GM19438 (cell line): ENCODE data around the gene FYTTD1.

ENCODE experiments used
- ATAC-seq: cut with Tn5 transposase; IDR thresholded peaks from one replicate; pipeline ENCODE4 v1.9.1; 2021; ENCODE audit warnings: low read depth; ENCODE audit not compliant: unreplicated experiment

Gene FYTTD1

DNA sequence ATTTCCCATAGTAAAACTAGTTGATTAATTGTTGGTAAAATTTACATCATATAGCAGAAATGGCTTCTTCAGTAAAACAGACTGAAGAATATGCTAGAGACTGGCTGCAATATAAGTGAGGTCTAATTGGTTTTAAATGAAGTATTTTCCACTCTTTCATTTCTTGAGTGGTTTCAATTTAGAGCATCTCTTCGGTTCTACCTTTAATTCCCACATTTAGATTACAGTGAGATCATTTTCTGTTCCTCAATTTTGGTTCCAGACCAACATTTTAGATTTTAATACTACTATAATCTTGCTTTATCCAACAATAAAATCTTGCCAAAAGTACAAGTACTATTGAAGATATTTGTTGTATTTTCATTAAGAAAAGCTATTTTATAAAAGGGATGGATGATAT lies 40.4 kb downstream of the FYTTD1 start:
- no peak for ATAC-seq

DNA sequence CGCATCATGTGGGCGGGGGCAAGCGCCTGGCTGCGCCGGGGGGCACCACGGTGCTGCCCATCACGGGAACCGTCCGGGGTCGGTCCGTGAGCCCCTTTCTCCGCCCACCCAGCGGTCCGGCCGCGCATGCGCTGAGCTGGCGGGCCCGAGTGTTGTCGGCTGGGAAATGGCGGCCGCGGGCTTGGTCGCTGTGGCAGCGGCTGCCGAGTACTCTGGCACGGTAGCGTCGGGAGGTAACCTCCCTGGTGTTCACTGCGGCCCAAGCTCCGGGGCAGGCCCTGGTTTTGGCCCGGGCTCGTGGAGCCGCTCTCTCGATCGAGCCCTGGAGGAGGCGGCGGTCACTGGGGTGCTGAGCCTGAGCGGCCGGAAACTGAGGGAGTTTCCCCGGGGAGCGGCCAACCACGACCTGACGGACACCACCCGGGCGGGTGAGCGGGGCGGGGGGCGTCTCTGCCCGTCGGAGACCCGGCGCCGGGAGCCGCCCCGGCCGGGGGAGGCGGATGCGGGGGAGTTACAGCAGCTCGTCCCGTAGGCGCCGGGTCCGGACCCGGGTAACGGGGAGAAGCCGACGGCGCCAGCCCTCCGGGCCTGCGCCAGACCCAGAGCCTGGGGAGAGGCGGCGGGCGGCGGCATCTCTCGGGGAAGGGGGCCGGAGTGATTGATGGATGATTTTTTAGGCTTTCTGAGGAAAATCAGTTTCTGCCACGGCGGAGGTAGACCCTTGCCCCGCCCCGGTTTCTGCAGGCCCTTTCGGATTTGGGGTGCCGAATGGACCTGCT lies 41.6 kb downstream of the FYTTD1 start, which contains the start of gene LRCH3:
TSS of gene LRCH3 (plus strand) at position 142 of the 779 bp plus-strand sequence. CDS start at position 167, 25 bp downstream.
- peak; percentile 79 for ATAC-seq

DNA sequence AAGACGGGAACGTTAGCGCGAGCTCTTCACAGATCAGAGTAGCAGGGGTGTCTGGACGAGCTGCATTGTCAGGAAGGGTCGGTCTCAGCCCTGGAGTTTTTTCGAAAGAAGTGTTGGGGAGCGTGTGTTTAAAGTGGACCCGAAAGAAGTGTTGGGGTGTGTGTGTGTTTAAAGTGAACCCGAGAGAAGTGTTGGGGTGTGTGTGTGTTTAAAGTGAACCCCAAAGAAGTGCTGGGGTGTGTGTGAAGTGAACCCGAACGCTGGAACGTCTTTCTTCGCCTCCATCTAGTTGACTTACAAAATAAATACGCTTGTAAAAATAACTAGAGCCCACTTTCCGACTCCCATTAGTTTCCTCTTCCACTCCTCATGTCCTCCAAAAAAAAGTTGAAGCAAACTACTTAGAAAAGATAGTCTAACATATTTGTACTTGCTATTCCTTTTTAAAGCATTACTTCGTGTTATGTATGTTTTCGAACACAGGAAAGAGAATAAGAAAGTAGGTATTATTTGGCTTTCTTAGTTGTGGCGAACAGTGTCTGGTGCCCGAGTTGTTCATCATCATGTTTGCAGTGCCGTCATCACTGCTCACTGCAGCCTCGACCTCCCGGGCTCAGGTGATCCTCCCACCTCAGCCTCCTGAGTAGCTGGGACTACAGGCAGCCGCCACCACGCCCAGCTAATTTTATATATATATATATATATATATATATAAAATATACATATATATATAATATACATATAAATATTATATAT lies 42.4 kb downstream of the FYTTD1 start:
- ATAC-seq: peak; percentile 32

DNA sequence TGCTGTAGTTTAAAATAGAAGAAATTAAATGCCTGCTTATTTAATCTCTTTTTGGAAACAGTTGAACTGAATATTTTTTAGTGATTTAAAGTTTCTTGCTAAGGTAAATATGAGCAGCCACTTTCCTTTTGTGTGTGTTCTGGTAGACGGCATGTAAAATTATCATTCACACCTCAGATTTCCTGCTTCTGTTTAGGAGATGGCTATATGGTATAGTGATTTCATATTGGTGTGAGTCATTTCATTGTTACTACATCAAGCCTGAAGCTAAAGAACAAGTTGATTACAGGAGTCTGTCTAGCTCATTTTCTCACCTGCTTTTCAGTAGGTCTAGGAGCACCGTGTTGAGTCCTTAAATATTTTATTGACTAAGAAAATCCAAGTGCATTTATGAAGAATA lies 43.6 kb downstream of the FYTTD1 start:
- ATAC-seq: no peak

DNA sequence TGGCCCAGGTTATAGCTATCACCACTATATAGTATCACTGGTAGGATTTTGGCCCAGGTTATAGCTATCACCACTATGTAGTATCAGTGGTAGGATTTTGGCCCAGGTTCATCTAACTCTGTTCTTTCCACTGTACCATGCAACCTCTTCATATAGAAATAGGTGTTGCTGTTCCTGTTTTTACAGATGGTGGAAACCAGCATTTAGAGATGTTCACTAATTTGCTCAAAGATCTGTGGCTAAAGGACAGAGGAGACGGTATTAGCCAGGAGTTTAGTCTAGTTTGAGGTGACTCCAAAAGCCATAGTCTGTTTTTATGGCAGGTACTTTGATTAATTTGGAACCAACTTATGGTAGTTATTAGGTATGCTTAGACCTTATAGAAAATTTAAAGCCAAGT lies 44.4 kb downstream of the FYTTD1 start:
- ATAC-seq: no peak

DNA sequence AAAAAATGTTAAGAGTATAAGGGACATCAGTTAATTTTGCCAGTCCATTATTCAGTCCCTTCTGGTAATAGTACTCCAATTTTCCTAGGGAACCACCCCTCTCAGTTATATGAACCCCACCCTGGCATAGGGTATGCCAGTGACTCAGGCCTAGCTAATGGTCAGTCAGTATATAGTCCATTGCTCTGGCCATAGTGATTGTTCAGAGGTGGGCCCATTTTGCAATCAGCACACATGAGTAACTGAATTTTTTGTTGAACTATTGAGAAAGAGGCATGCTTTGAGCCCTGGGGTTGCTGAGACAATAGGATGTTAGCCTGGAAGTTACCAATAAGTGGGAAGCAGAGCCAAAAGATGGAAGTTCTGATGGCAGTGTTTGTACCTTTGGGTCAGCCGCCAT lies 45.5 kb downstream of the FYTTD1 start:
- no peak for ATAC-seq

DNA sequence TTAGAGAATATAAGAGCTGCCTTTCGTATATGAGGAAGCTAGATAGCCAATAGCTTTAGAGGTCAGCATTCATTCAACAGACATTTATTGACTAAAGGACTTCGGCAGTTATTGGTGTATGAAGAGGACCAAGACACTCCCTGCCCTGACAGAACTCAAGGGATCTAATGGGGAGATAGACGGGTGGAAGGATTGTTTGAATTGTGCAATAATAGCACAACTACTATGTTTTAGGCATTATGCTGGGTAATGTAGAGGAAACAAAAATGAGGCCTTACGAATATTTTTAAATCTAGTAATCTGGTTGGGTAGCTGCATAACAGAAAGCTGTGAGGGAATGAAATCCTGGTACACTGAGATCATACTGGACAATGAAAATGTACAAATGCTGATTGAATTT lies 46.4 kb downstream of the FYTTD1 start:
- no peak for ATAC-seq

DNA sequence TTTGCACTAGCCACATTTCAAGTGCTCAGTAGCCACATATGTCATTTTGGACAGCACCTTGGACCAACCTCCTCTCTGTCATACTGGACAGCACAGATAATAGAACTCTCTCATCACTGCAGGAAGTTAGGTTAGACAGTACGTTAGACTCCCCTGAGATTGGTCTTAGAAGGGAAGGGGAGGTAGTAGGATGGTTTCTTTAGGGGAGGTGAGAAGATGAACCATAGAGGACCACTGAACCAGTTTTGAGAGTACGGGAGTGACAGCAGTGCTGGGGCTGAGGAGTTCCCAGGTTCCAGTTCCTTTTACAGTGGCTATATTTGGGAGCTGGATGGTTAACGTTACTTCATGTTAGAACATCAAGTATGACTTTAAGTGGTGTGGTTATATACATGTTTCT lies 49.2 kb downstream of the FYTTD1 start:
- peak; percentile 41 for ATAC-seq

DNA sequence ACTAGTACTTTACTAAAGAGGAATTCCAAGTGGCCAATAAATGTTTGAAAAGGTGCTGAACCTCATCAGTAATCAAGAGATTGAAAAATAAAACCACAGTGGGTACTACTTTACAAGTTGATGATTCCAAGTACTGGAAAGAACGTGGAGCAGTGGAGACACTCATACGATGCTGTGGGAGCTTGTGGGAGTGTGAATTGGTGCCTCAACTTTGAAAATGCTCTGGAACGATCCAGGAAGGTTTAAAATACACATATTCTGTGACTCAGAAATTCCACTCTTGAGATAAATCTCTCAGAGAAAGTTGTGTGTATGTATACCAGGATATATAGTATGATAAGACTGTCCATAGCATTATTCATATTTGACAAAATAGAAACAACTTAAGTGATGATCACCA lies 50.7 kb downstream of the FYTTD1 start:
- ATAC-seq: no peak

DNA sequence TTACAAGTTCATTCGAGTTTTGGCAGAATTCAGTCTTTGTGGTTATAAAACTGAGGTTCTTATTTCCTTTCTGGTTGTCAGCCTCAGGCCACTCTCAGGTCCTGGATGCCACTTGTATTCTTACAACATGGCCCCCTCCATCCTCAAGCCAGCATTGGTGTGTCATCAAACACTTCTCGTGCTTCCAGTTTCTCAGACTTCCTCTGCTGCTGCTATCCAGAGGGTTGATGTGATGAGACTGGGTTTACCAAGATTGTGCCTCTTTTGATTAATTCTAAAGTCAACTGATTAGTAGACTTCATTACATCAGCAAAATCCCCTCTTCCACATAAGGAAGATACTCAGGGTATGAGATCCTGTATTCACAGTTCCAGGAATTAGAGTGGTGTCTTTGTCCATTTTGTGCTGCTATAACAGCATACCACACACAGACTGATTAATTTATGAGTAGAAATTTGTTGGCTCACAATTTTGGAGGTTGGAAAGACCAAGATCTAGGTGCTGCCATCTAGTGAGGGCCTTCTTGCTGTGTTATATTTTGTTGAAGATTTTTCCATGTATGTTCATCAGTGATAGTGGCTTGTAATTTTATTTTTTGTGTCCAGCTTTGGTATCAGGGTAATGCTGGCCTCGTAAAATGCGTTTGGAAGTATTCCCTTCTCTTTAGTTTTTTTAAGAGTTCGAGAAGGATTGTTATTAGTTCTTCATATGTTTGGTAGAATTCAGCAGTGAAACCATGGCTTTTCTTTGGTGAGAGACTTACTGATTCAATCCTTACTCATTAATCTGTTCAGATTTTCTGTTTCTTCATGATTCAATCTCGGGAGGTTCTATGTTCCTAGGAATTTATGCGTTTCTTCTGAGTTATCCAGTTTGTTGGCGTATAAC lies 52.5 kb downstream of the FYTTD1 start:
- ATAC-seq: no peak

DNA sequence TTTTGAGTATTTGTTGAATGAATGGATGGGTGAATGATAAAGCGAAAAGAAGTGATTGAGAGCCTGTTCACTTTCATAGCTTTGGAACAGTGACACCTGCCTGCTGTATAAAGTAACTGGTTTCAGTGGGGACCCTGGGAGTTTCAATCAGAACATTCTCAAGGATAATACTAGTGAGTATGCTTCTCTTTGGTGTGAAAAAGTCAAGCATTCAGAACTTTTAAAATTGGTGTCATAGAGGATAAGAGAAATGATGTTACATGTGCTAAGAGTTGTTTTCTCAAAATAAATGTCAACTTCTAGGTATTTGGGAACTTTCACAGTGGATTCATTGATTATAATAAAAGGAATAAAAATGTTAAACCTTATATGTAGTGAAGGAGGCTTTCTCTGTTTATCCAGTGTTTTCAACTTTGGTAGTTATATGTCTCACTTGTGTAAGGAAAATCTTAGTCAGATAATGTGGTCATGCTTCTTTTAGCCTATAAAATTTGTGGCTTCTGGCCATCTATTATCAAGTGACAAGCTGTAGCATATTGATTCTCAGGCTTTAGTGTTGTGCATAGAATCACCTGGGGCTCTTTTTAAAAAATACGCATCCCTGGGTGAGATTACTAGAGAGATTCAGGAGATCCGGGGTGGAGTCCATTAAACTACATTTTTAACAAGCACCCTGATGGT lies 53.2 kb downstream of the FYTTD1 start:
- no peak for ATAC-seq

DNA sequence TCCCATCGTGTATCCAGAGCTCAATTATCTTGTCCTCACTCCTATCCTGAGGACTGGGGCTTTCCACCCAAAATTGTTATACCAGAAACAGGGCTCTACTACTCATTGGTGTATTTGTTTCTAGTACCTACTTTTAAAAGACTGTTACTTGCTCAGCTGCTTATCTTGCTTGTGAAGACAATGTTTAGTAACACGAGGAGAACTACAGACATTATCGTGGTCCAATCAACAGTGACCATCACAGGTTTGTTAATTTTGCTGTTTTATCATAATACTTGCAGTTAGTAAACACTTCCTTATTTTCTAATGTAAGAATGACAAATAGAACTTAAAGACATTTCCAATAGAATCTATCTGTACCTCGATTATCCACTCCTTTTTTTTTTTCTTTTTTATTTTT lies 54.8 kb downstream of the FYTTD1 start:
- no peak for ATAC-seq

DNA sequence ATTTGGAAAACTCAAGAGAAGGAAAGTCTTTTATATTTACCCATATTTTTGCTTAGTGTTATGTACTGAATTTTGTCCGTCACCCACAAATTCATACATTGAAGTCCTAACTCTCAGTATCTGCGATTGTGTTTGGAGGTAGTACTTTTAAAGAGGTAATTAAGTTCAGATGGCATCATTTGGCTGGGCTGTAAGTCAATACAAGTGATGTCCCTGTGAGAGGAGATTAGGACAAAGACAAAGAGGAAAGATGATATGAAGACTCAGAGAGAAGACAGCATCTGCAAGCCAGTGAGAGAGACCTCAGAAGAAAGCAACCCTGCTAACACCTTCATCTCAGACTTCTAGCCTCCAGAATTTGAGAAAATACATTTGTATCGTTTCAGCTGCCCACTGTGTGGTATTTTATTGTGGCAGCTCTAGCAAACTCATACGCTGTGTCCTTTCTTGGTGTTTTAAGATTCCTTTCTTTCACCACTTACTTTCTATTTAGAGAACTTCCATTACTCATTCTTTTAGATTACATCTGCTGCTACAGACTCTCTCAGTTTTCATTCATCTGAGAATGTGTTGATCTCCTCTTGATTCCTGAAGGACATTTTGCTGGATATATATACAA lies 58.4 kb downstream of the FYTTD1 start:
- no peak for ATAC-seq

DNA sequence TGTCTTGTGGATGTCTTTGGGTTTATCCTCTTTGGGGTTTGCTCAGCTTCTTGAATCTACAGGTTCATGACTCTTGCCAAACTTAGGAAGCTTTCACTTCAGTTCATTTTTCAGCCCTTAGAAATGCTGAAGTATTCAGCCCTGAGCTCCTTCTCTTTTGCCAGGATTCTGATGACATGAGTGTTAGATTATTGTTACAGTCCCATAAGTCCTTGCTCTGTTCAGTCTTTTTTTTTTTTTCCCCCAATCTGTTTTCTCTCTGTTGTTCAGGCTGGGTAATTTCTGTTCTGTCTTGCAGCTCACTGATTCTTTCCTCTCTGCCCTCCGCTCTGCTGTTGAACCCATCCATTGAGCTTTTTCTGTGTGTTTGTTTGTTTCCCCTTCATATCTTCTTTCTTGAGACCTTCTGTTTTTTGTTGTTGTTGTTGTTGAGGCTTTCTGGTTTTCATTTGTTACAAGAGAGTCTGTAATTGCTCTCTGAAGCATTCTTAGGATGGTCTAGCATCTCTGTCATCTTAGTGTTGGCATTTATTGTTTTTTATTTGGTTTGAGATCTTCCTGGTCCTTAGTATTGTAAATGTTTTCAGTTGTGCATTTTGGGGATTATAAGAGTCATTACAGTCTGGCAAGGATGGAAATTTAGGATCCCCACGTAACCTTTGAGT lies 59.8 kb downstream of the FYTTD1 start:
- ATAC-seq: no peak

DNA sequence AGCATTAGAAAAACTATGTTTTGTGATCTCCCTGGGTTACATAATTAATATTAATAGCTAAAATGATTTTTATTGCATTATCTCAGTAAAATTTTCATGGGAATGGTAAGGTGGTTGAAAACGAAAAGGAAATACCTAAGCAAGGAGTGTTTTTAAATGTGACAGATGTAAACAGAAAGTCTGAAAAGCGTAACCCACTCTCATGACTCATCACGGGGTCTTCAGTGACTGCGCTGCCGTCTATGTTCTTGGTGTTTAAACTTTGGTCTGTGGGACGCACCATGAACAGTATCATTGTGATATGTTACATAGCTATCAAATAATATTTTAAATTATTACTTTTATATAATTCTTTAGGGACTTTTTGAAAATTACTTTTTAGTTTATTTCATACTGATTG lies 61.2 kb downstream of the FYTTD1 start:
- ATAC-seq: no peak

DNA sequence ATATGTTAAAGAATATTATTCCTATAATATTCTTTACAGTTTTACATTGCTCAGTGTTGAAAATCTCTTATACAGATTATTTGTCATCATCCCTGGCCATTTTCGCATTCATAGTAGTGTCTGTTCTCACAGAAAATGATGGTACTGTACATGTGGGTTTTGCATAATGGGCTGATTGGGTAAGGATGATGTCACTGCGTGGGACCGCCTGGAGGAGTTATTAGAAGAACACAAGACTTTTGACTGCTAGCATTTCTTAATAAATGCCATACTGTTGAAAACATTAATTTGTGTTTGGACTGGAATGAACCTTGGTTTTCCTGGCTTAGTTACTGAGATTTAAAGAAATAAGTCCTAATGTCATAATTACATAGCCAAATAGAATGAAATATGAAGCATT lies 61.7 kb downstream of the FYTTD1 start:
- no peak for ATAC-seq

DNA sequence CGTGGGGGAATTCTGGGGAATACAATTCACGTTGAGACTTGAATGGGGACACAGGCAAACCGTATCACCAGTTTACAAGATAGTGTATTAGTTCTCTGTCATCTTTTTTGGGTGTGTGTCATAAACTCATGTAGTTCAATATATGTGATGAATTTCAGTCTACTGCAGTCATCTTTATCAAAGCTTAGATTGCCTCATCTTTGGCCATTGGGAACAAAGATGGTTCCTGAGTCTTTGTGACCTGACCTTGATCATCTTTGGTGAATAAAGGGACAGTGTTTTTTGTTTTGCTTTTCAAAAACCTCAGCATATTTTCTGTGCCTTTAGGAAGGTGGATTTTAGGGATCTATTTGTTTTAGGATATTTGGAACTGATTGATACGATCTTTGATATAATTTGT lies 64.7 kb downstream of the FYTTD1 start:
- ATAC-seq: no peak

DNA sequence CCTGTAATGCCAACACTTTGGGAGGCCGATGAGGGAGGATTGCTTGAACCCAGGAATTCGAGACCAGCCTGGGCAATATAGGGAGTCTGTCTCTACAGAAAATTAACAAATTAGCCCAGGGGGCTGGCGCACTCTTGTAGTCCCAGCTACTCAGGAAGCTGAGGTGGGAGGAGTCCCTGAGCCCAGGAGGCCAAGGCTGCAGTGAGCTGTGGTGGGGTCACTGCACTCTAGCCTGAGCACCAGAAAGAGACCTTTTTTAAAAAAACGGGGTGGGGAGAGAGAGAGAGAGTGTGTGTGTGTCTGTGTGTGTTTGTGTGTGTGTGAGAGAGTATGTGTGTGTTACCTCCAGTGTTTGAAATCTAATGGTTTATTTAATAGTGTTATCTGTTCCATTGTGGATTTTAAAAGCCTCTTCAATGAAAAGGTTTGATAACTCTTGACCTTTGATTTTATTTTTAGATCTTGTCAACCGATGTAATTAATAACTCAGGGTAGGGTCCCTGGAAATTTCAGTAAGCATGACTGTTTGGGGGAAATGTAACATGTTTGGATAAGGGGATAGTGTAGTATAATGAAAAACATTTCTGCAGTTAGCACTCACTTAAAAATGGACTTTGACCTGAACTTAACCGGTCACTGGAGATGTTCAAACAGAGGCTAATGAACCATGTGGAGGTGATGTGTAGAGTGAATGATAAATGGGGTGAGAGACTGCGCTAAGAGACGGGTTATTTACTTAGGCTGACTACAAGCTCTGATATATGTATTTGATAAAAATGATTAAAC lies 71.1 kb downstream of the FYTTD1 start:
- no peak for ATAC-seq
